KBM-7 (cell line): ENCODE results near the gene MRAP2.
"Not testable (repeated sequence)": the region's sequence is repeated elsewhere in the genome, so short reads cannot be mapped to it uniquely, and the experiment has no call there.

ENCODE experiments used
- DNase-seq: peaks from one replicate; pipeline ENCODE4 v3.0.0-alpha.2; 2015
- in situ Hi-C: fragments of 300-500 bp; cut with MboI; formaldehyde crosslinking; loops from 2 replicates; pipeline ENCODE4 v1.14.3; 2020; ENCODE audit warnings: low sequenced_read_pairs, low pct_unique_long_range_greater_than_20kb, mixed read lengths

The MRAP2 gene

GRCh38 chr6:84066536-84066935 lies 33.0 kb downstream of the MRAP2 start:
- in situ Hi-C loops: no loop called here
- no peak for DNase-seq

- in situ Hi-C loops, DNase-seq: not testable (repeated sequence)
Observed at GRCh38 chr6:84068873-84069272, 35.3 kb downstream of the MRAP2 start.

GRCh38 chr6:84072442-84072997 lies 38.9 kb downstream of the MRAP2 start:
- in situ Hi-C loops: no loop called here
- no peak for DNase-seq

DNA sequence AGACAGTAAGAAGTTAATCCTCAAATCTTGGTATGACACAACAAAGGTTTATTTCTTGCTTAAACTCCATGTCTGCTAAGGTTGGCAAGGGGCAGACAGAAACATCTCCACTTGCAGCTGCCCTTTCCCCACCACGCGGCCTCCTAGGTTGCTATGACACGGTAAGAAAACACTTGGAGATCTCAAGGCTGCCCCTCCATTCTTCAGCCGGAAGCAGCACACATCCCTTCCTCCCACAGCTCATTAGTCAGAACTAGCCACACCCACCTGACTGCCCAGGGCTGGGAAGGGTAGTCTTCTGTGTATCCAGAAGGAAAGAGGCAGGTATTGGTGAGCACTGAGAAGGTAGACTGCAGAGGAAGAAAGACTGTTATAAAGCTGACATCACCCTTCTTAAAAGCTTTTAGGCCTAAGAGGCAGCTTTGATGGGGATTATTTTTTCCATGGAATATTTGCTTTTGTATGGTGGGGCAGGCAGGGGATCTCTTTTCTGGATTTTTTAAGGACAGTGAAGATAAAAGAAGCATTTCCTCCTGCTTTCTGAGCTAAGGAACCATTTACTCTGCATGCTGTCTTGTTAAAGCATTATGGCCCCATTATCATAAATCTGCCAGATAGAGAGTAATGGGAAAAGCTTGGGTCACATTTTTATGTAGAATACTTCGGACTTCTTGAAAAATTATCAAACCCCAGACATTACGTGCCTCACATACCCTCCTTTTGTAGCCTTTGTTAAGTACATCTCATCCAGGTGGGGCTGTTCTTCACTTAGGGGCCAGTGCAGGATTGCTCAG lies 41.6 kb downstream of the MRAP2 start:
- in situ Hi-C loops: no loop called here
- no peak for DNase-seq

DNA sequence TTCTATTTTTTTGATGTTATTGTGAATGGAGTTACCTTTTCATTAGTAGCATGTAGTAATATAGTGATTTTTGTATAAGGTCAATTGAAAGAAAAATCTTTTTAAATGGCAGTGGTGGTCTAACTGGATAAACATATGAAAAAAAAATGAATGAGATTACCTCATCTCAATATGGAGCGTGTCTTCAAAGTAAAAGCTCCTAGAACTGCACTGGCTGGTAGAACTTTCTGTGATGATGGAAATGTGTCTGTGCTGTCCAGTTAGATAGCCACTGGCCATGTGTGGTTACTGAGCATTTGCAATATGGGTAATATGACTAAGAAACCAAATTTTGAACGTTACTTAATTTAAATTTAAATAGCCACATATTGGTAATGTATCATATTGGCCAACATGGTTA lies 44.1 kb downstream of the MRAP2 start:
- in situ Hi-C loops: no loop called here
- DNase-seq: no peak

DNA sequence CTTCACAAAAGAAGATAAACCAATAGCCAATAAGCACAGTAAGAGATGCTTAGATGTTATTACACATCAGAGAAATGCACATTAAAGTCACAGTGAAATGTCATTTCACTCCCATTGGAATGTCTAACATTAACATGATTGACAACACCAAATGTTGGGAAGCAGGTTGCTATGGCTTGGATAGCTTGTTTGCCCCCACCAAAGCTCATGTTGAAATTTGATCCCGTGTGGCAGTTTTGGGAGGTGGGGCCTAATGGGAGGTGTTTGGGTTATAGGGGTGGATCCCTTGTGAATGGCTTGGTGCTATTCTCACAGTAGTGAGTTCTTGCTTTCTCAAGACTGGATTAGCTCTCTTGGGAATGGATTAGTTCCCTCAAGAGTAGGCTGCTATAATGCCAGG lies 44.8 kb downstream of the MRAP2 start:
- DNase-seq: no peak
- in situ Hi-C loops: no loop called here

GRCh38 chr6:84081222-84081621 lies 47.6 kb downstream of the MRAP2 start:
- in situ Hi-C loops: no loop called here
- no peak for DNase-seq

DNA sequence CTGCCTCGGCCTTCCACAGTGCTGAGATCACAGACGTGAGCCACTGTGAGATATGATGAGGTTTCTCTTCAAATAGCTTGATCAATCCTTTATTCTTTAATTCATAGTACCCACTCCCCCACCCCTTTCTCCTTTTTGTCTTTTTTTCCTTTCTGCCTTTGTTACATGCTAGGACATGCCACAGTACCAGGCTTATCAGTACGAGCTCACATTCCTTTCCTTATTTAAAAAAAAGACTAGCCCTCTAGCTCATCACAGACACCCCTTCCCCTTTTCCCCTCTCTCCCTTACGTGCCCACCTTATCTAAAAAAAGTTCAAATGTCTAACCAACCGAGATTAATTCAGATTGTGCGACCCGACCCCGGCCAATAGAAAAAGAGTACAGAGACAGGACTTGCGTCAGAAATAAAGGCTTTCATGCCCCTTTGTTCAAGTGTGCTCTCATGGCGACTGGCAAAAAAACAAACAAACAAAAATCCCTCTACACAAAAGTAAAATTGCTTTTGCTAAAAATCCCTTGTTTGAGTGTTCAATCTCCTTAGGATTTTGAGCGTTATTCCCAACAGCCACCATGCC lies 49.2 kb downstream of the MRAP2 start:
- DNase-seq: no peak
- in situ Hi-C loops: no loop called here

DNA sequence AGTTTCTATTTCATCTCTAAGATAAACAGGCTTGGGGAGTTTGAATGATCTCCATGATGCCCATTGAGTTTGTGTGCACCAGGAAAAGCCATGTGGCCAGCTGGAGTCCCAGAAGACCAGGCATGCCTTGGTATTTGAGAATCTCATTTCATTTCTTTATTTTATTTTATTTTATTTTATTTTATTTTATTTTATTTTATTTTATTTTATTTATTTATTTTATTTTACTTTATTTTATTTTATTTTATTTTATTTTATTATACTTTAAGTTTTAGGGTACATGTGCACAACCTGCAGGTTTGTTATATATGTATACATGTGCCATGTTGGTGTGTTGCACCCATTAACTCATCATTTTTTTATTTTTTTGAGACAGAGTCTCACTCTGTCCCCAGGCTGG lies 51.1 kb downstream of the MRAP2 start:
- in situ Hi-C loops, DNase-seq: not testable (repeated sequence)

DNA sequence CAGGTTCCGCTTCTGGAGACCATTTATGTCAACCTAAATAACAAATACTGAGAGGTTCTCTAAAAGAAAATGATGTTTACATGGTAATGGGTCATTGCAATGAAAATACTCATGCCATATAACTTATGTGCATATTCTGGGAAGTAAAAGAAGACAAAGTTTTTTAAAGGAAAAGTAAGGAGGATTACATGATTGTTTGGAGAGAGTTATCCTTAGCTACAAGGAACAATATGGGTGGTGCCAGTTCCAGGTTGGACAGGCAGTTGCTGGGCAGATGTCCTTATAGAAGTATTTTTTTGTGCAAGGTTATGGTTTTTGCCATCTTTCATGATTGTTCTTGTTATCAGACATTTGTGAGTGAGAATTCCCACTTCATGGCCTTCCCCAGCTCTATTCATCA lies 52.5 kb downstream of the MRAP2 start:
- no peak for DNase-seq
- in situ Hi-C loops: no loop called here

DNA sequence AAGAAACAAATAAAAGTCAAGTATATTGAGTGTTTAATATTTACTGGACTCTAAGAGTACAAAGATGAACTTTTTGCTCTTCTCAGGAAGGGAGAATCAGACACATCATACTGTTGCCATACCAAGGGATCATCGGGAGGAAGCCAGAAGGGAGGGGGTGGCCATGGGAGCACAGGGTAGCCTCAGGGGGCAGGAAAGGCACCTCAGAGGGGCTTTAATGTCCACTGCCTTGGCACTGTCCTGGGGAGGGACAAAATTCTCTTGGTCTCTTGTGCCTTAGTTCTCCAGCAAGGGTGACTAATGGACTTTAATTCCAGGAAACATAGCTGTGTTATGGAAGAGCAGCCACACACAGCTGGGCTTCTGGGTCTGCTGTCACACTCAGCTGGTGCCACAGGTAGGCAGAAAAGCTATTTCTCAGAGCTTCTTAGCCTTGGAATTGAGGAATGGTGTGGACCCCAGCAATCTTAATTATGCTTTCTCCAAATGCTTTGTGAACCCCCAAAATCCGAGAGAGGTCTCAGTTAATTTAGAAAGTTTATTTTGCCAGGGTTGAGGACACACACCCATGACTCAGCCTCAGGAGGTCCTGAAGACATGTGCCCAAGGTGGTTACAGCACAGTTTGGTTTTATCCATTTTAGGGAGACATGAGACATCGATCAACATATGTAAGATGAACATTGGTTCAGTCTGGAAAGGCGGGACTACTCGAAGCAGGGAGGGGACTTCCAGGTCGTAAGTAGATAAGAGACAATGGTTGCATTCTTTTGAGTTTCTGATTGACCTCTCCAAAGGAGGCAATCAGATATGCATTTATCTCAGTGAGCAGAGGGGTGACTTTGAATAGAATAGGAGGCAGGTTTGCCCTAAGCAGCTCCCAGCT lies 53.2 kb downstream of the MRAP2 start:
- in situ Hi-C loops: no loop called here
- no peak for DNase-seq

- DNase-seq: no peak
- in situ Hi-C loops: no loop called here
Observed at GRCh38 chr6:84089081-84089480, 55.5 kb downstream of the MRAP2 start.

DNA sequence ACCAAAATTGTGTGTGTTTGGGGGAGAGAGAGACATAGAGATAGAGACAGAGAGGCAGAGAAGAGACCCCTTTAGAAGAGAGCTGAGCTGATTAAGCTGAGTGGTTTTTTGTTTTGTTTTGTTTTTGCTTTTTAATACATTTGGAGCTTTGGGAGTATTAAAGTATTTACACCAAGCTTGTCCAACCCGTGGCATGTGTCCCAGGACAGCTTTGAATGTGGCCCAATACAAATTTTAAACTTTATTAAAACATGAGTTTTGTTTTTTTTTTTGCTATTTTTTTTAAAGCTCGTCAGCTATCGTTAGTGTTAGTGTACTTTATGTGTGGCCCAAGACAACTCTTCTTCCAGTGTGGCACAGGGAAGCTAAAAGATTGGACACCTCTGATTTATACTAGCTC lies 56.0 kb downstream of the MRAP2 start:
- no peak for DNase-seq
- in situ Hi-C loops: no loop called here

GRCh38 chr6:84093441-84094435 lies 60.2 kb downstream of the MRAP2 start:
- DNase-seq: peak; percentile 96
- in situ Hi-C loops: no loop called here

GRCh38 chr6:84095156-84095555 lies 61.6 kb downstream of the MRAP2 start:
- in situ Hi-C loops: no loop called here
- DNase-seq: no peak

- DNase-seq: no peak
- in situ Hi-C loops: no loop called here
Observed at GRCh38 chr6:84103029-84103428, 69.5 kb downstream of the MRAP2 start.

- DNase-seq, in situ Hi-C loops: not testable (repeated sequence)
Observed at GRCh38 chr6:84105215-84105924, 71.8 kb downstream of the MRAP2 start.

DNA sequence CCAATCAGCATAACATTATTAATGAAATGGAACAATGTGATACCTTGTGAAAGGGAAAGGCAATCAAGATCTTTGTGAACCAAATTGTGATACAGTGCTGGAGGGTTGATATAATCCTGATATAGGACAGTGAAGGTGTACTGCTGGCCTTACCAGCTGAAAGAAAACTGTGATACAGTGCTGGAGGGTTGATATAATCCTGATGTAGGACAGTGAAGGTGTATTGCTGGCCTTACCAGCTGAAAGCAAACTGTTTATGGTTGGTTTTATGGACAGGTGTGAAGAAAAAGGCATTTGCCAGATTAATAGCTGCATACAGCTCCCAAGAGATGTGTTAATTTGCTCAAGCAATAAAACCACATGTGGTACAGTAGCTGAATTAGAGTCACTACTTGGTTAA lies 73.9 kb downstream of the MRAP2 start:
- in situ Hi-C loops: no loop called here
- no peak for DNase-seq
